MM.1S (cell line): ENCODE results near the gene QSOX1.

Experiments
- DNase-seq: peaks from one replicate; pipeline ENCODE4 v3.0.0-alpha.2; 2015
- H2AFZ ChIP-seq: fragments of 300-600 bp; sonication (generic); 2 replicates; pipeline ENCODE4 v1.6.0; 2016; ENCODE audit warnings: antibody characterized with exemption, low read length
- H3F3A ChIP-seq: fragments of 300-600 bp; sonication (generic); 2 replicates; pipeline ENCODE4 v1.6.1; 2016; ENCODE audit warnings: mild to moderate bottlenecking, antibody characterized with exemption, low read length, moderate library complexity, mixed read lengths; ENCODE audit not compliant: insufficient read depth
- H3K27ac ChIP-seq: fragments of 300-600 bp; sonication (generic); 2 replicates; pipeline ENCODE4 v1.5.1; 2016; ENCODE audit warnings: mild to moderate bottlenecking, low read length
- H3K27me3 ChIP-seq: fragments of 300-600 bp; sonication (generic); replicated peaks from 2 replicates; pipeline ENCODE4 v1.6.0; 2016; ENCODE audit warnings: low read length; ENCODE audit not compliant: insufficient read depth
- H3K36me3 ChIP-seq: fragments of 300-600 bp; sonication (generic); replicated peaks from 2 replicates; pipeline ENCODE4 v1.6.1; 2016; ENCODE audit warnings: mild to moderate bottlenecking, low read length, mixed read lengths; ENCODE audit not compliant: insufficient read depth
- H3K4me1 ChIP-seq: fragments of 300-600 bp; sonication (generic); 2 replicates; pipeline ENCODE4 v1.6.1; 2016; ENCODE audit warnings: low read length, mixed read lengths
- H3K4me2 ChIP-seq: fragments of 300-600 bp; sonication (generic); 2 replicates; pipeline ENCODE4 v1.6.0; 2016; ENCODE audit warnings: low read depth, low read length
- H3K4me3 ChIP-seq: fragments of 300-600 bp; sonication (generic); 2 replicates; pipeline ENCODE4 v1.5.1; 2016; ENCODE audit warnings: low read length, mixed read lengths
- H3K79me2 ChIP-seq: fragments of 300-600 bp; sonication (generic); 2 replicates; pipeline ENCODE4 v1.6.1; 2016; ENCODE audit warnings: mixed run types, low read length, mixed read lengths
- H3K9ac ChIP-seq: fragments of 300-600 bp; sonication (generic); 2 replicates; pipeline ENCODE4 v1.6.1; 2016; ENCODE audit warnings: low read length, mixed read lengths
- H3K9me2 ChIP-seq: fragments of 300-600 bp; sonication (generic); replicated peaks from 2 replicates; pipeline ENCODE4 v1.6.1; 2016; ENCODE audit warnings: mild to moderate bottlenecking, low read length, mixed read lengths; ENCODE audit not compliant: insufficient read depth
- H3K9me3 ChIP-seq: fragments of 300-600 bp; sonication (generic); replicated peaks from 2 replicates; pipeline ENCODE4 v1.6.1; 2016; ENCODE audit warnings: mild to moderate bottlenecking, low read length, mixed read lengths; ENCODE audit not compliant: insufficient read depth
- H4K20me1 ChIP-seq: fragments of 300-600 bp; sonication (generic); 2 replicates; pipeline ENCODE4 v1.6.1; 2016; ENCODE audit warnings: mild to moderate bottlenecking, low read length, moderate library complexity, mixed read lengths; ENCODE audit not compliant: insufficient read depth
- EZH2 ChIP-seq: fragments of 300-600 bp; sonication (generic); optimal IDR thresholded peaks from 2 replicates; pipeline ENCODE3; 2017; ENCODE audit warnings: low read depth, mild to moderate bottlenecking, antibody characterized with exemption, low read length, mixed read lengths
- EZH2phosphoT487 ChIP-seq: fragments of 300-600 bp; sonication (generic); IDR thresholded peaks from 2 replicates; pipeline ENCODE4 v1.6.1; 2018; ENCODE audit warnings: antibody characterized with exemption, low read length
- TF ChIP-seq, protein P1 (sequence below): fragments of 300-600 bp; sonication (generic); IDR thresholded peaks from 2 replicates; pipeline ENCODE4 v1.5.1; 2016; ENCODE audit warnings: antibody characterized with exemption, low read length, mixed read lengths

The QSOX1 gene

GRCh38 chr1:180243517-180244221 lies 89.0 kb downstream of the QSOX1 start:
- no peak overlapping the region for H3K9ac ChIP-seq
- no peak overlapping the region for H3K27ac ChIP-seq
- no peaks in the 10 kb centered on the region for H4K20me1 ChIP-seq
- H3K27me3 ChIP-seq = peaks cover 12% of the 10 kb centered on the region; the same call in 1 of the 2 replicates
- DNase-seq = no peak
- no peak overlapping the region for H3K4me2 ChIP-seq
- 0 out of 2 replicates have a peak, but pooled peaks cover 5% of the 10 kb centered on the region for H3F3A ChIP-seq
- no peaks in the 10 kb centered on the region for H3K9me2 ChIP-seq
- no peaks in the 10 kb centered on the region for H3K9me3 ChIP-seq
- H3K4me3 ChIP-seq = no peak overlapping the region
- no peaks in the 10 kb centered on the region for H3K79me2 ChIP-seq
- H3K36me3 ChIP-seq = no peaks in the 10 kb centered on the region
- TF ChIP-seq, protein P1, sequence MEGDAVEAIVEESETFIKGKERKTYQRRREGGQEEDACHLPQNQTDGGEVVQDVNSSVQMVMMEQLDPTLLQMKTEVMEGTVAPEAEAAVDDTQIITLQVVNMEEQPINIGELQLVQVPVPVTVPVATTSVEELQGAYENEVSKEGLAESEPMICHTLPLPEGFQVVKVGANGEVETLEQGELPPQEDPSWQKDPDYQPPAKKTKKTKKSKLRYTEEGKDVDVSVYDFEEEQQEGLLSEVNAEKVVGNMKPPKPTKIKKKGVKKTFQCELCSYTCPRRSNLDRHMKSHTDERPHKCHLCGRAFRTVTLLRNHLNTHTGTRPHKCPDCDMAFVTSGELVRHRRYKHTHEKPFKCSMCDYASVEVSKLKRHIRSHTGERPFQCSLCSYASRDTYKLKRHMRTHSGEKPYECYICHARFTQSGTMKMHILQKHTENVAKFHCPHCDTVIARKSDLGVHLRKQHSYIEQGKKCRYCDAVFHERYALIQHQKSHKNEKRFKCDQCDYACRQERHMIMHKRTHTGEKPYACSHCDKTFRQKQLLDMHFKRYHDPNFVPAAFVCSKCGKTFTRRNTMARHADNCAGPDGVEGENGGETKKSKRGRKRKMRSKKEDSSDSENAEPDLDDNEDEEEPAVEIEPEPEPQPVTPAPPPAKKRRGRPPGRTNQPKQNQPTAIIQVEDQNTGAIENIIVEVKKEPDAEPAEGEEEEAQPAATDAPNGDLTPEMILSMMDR = no peak
- TF ChIP-seq EZH2 (no peak), EZH2phosphoT487 (no peak)
- H2AFZ ChIP-seq = no peak overlapping the region
- peaks cover 15% of the 10 kb centered on the region for H3K4me1 ChIP-seq

DNA sequence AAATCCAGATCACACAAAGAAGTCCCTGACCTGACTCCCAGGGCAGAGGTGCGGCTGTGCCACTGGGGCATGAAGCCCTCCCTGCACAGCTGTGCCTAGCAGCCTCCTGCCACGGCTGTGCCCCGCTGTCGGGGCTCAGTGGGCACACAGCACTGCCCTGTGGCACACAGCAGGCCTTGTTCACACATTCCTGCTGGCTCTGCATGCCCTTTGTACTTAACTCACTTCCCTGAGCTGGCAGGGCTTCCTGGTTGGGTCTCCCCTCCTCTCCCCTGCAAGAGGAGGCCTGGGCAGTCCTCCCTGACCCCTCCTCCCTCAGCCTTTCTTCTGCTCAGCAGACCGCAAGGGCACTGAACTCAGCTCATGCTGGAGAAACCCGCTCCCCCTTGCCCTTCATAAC lies 90.2 kb downstream of the QSOX1 start:
- no peak overlapping the region for H3K4me2 ChIP-seq
- peaks cover 11% of the 10 kb centered on the region; the same call in 1 of the 2 replicates for H3K27me3 ChIP-seq
- no peaks in the 10 kb centered on the region for H3K36me3 ChIP-seq
- peaks cover 15% of the 10 kb centered on the region for H3K4me1 ChIP-seq
- no peak overlapping the region for H3K4me3 ChIP-seq
- H3K27ac ChIP-seq = no peak overlapping the region
- no peaks in the 10 kb centered on the region for H3K79me2 ChIP-seq
- H3K9ac ChIP-seq = no peak overlapping the region
- H3K9me2 ChIP-seq = no peaks in the 10 kb centered on the region
- H2AFZ ChIP-seq = no peak overlapping the region
- TF ChIP-seq EZH2 (no peak), EZH2phosphoT487 (no peak)
- TF ChIP-seq, protein P1 = no peak
- H4K20me1 ChIP-seq = no peaks in the 10 kb centered on the region
- H3F3A ChIP-seq = 0 out of 2 replicates have a peak, but pooled peaks cover 5% of the 10 kb centered on the region
- H3K9me3 ChIP-seq = no peaks in the 10 kb centered on the region
- no peak for DNase-seq

GRCh38 chr1:180246579-180246978 lies 91.9 kb downstream of the QSOX1 start:
- Histone ChIP-seq H3K9me3 (no peaks in the 10 kb centered on the region), H3K9me2 (no peaks in the 10 kb centered on the region), H4K20me1 (no peaks in the 10 kb centered on the region), H3F3A (0 out of 2 replicates have a peak, but pooled peaks cover 5% of the 10 kb centered on the region), H3K36me3 (no peaks in the 10 kb centered on the region), H3K27me3 (no peaks in the 10 kb centered on the region), H3K4me3 (no peak overlapping the region), H3K9ac (no peak overlapping the region), H3K79me2 (no peaks in the 10 kb centered on the region), H3K4me1 (peaks cover 15% of the 10 kb centered on the region), H2AFZ (peak overlapping the region; percentile 49; the same call in 1 of the 2 replicates), H3K4me2 (peak overlapping the region; percentile 40), H3K27ac (peak overlapping the region; percentile 26; the same call in 1 of the 2 replicates)
- TF ChIP-seq, protein P1 = no peak
- TF ChIP-seq EZH2phosphoT487 (no peak), EZH2 (no peak)
- DNase-seq = no peak
